Esophagus squamous epithelium (tissue), 4 donors: ENCODE measurements around the gene FERMT1.

Experiments used
- POLR2A ChIP-seq, 4 donors: fragments of 450-650 bp; IDR thresholded peaks; one replicate each; pipeline ENCODE4 v1.6.1; 2017; ENCODE audit warnings: antibody characterized with exemption in 4 of 4, mild to moderate bottlenecking in 4 of 4, moderate library complexity in 3 of 4
- TF ChIP-seq, protein P1 (sequence below), 6 experiments: fragments of 450-650 bp in 4 of 6; fragments of 200-600 bp in 2 of 6; sonication (generic) in 2 of 6; IDR thresholded peaks; one replicate each; pipeline ENCODE4 v1.5.1; 2016 to 2019; ENCODE audit warnings: antibody characterized with exemption in 6 of 6, mild to moderate bottlenecking in 4 of 6, moderate library complexity in 4 of 6

- TF ChIP-seq, protein P1, sequence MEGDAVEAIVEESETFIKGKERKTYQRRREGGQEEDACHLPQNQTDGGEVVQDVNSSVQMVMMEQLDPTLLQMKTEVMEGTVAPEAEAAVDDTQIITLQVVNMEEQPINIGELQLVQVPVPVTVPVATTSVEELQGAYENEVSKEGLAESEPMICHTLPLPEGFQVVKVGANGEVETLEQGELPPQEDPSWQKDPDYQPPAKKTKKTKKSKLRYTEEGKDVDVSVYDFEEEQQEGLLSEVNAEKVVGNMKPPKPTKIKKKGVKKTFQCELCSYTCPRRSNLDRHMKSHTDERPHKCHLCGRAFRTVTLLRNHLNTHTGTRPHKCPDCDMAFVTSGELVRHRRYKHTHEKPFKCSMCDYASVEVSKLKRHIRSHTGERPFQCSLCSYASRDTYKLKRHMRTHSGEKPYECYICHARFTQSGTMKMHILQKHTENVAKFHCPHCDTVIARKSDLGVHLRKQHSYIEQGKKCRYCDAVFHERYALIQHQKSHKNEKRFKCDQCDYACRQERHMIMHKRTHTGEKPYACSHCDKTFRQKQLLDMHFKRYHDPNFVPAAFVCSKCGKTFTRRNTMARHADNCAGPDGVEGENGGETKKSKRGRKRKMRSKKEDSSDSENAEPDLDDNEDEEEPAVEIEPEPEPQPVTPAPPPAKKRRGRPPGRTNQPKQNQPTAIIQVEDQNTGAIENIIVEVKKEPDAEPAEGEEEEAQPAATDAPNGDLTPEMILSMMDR (IDR thresholded peaks at IDR 0.05): no peak
- TF ChIP-seq POLR2A (IDR thresholded peaks at IDR 0.05): no peak
Observed at GRCh38 chr20:6094565-6094964, 28.3 kb downstream of the FERMT1 start.
